ENCODE results near the gene RTP3.
"Not testable (repeated sequence)": the region's sequence is repeated elsewhere in the genome, so short reads cannot be mapped to it uniquely, and the experiment has no call there.

RTP3 gene

DNA sequence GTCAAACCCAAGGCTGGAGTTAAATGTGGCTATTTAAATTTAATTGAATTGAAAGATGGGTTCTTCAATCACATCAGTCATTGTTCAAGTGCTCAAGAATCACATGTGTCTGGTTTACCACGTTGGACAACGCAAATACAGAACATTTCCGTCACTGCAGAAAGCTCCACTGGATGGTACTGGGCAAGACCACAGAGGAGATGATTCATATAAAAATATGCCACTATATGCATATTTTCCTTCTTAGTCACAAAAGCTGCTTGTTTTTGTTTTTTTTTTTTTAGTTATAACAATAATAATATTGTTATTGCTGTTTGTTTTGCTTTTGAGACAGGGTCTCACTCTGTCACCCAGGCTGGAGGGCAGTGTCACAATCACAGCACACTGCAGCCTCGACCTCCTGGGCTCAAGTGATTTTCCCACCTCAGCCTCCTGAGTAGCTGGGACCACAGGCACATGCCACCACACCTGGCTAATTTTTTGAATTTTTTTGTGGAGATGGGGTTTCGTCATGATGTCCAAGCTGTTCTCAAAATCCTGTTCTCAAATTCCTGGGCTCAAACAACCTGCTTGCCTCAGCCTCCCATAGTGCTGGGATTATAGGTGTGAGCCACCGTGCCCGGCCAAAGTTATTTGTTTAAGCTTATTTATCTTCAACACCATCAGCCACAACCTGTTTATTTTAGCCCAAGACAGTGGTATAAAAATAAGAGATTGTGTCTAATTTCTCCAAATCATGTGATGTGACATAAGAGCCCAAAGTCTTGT is 19.4 kb downstream of the RTP3 start:
- no peaks in the 10 kb centered on the region for H3K27me3 ChIP-seq (ENCODE audit: control insufficient read depth, insufficient read depth, low read length)
- no peaks in the 10 kb centered on the region for H3K4me1 ChIP-seq
- no peak overlapping the region for H3K9ac ChIP-seq
- TF ChIP-seq, protein P1, sequence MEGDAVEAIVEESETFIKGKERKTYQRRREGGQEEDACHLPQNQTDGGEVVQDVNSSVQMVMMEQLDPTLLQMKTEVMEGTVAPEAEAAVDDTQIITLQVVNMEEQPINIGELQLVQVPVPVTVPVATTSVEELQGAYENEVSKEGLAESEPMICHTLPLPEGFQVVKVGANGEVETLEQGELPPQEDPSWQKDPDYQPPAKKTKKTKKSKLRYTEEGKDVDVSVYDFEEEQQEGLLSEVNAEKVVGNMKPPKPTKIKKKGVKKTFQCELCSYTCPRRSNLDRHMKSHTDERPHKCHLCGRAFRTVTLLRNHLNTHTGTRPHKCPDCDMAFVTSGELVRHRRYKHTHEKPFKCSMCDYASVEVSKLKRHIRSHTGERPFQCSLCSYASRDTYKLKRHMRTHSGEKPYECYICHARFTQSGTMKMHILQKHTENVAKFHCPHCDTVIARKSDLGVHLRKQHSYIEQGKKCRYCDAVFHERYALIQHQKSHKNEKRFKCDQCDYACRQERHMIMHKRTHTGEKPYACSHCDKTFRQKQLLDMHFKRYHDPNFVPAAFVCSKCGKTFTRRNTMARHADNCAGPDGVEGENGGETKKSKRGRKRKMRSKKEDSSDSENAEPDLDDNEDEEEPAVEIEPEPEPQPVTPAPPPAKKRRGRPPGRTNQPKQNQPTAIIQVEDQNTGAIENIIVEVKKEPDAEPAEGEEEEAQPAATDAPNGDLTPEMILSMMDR (IDR thresholded peaks at IDR 0.05): no peak
- no peaks in the 10 kb centered on the region for H3K79me2 ChIP-seq
- H3K4me2 ChIP-seq (ENCODE audit: low read length): no peak overlapping the region
- H2AFZ ChIP-seq: no peak overlapping the region
- H3K4me3 ChIP-seq (ENCODE audit: low read depth, low read length): no peak overlapping the region
- H3K36me3 ChIP-seq (ENCODE audit: control insufficient read depth, insufficient read depth, low read length): no peaks in the 10 kb centered on the region
- H3K27ac ChIP-seq: no peak overlapping the region
- H3K9me3 ChIP-seq (ENCODE audit: control insufficient read depth, low read length): no peaks in the 10 kb centered on the region

GRCh38 chr3:46517784-46518181 is 20.0 kb downstream of the RTP3 start:
- TF ChIP-seq, protein P1 (IDR thresholded peaks at IDR 0.05): no peak
- no peak overlapping the region for H3K9ac ChIP-seq

GRCh38 chr3:46519952-46520351 is 22.2 kb downstream of the RTP3 start:
- Histone ChIP-seq H3K79me2 (no peaks in the 10 kb centered on the region), H3K4me2 (ENCODE audit: low read length) (no peak overlapping the region)
- TF ChIP-seq, protein P1 (IDR thresholded peaks at IDR 0.05): no peak

More at GRCh38 chr3:46517784-46518181, 20.0 kb downstream of the RTP3 start:
- Histone ChIP-seq H3K9me3 (ENCODE audit: control insufficient read depth, low read length) (no peaks in the 10 kb centered on the region), H3K4me2 (ENCODE audit: low read length) (no peak overlapping the region), H3K36me3 (ENCODE audit: control insufficient read depth, insufficient read depth, low read length) (no peaks in the 10 kb centered on the region), H3K27ac (no peak overlapping the region), H2AFZ (no peak overlapping the region), H3K4me3 (ENCODE audit: low read depth, low read length) (no peak overlapping the region), H3K4me1 (no peaks in the 10 kb centered on the region), H3K79me2 (no peaks in the 10 kb centered on the region), H3K27me3 (ENCODE audit: control insufficient read depth, insufficient read depth, low read length) (no peaks in the 10 kb centered on the region)

GRCh38 chr3:46520531-46520930 is 22.8 kb downstream of the RTP3 start:
- Histone ChIP-seq H3K27me3 (ENCODE audit: control insufficient read depth, insufficient read depth, low read length) (no peaks in the 10 kb centered on the region), H3K4me2 (ENCODE audit: low read length) (no peak overlapping the region), H3K9ac (no peak overlapping the region), H3K9me3 (ENCODE audit: control insufficient read depth, low read length) (no peaks in the 10 kb centered on the region), H2AFZ (no peak overlapping the region), H3K4me1 (no peaks in the 10 kb centered on the region), H3K79me2 (no peaks in the 10 kb centered on the region), H3K27ac (no peak overlapping the region), H3K4me3 (ENCODE audit: low read depth, low read length) (no peak overlapping the region), H3K36me3 (ENCODE audit: control insufficient read depth, insufficient read depth, low read length) (no peaks in the 10 kb centered on the region)
- TF ChIP-seq, protein P1 (IDR thresholded peaks at IDR 0.05): no peak

More at GRCh38 chr3:46519952-46520351, 22.2 kb downstream of the RTP3 start:
- H3K27me3 ChIP-seq (ENCODE audit: control insufficient read depth, insufficient read depth, low read length): no peaks in the 10 kb centered on the region
- no peaks in the 10 kb centered on the region for H3K36me3 ChIP-seq (ENCODE audit: control insufficient read depth, insufficient read depth, low read length)
- no peaks in the 10 kb centered on the region for H3K9me3 ChIP-seq (ENCODE audit: control insufficient read depth, low read length)
- no peak overlapping the region for H3K27ac ChIP-seq
- no peak overlapping the region for H2AFZ ChIP-seq
- no peaks in the 10 kb centered on the region for H3K4me1 ChIP-seq
- no peak overlapping the region for H3K9ac ChIP-seq
- H3K4me3 ChIP-seq (ENCODE audit: low read depth, low read length): no peak overlapping the region

DNA sequence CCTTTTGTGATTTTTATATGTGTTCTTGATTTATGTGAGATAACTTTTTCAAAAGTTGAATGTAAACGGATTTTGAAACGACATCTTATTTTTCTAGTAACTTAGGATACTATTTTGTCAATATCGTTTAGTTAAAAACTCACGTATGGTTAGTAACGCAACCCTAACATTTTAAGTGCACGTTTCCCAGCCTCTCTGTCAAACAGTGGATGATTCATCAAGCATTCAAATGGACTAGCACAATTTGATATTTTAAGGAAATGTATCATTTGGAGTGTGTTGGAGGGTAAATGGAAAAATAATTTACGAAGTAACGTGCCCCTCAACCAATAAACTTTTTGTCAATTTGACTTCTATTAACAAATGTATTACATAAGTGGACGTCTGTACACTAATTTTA is 23.3 kb downstream of the RTP3 start:
- TF ChIP-seq, protein P1 (IDR thresholded peaks at IDR 0.05): no peak
- Histone ChIP-seq H3K27me3 (ENCODE audit: control insufficient read depth, insufficient read depth, low read length) (no peaks in the 10 kb centered on the region), H3K27ac (no peak overlapping the region), H2AFZ (no peak overlapping the region), H3K36me3 (ENCODE audit: control insufficient read depth, insufficient read depth, low read length) (no peaks in the 10 kb centered on the region), H3K4me2 (ENCODE audit: low read length) (no peak overlapping the region), H3K9ac (no peak overlapping the region), H3K9me3 (ENCODE audit: control insufficient read depth, low read length) (no peaks in the 10 kb centered on the region), H3K79me2 (no peaks in the 10 kb centered on the region), H3K4me3 (ENCODE audit: low read depth, low read length) (no peak overlapping the region), H3K4me1 (no peaks in the 10 kb centered on the region)

DNA sequence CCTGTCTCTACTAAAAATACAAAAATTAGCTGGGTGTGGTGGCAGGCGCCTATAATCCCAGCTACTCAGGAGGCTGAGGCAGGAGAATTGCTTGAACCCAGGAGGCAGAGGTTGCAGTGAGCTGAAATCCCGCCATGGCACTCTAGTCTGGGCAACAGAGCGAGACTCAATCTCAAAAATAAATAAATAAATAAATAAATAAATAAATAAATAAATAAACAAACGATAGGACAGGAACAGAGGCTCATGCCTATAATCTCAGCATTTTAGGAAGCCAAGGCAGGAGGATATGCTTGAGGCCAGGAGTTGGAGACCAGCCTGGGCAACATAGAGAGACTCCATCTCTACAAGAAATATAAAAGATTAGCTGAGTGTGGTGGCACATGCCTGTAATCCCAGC is 24.4 kb downstream of the RTP3 start:
- not testable (repeated sequence) for H3K9ac ChIP-seq; H3K9me3 ChIP-seq (ENCODE audit: control insufficient read depth, low read length); H2AFZ ChIP-seq; H3K4me1 ChIP-seq; H3K4me2 ChIP-seq (ENCODE audit: low read length); H3K27me3 ChIP-seq (ENCODE audit: control insufficient read depth, insufficient read depth, low read length); H3K79me2 ChIP-seq; H3K27ac ChIP-seq; H3K36me3 ChIP-seq (ENCODE audit: control insufficient read depth, insufficient read depth, low read length); H3K4me3 ChIP-seq (ENCODE audit: low read depth, low read length)
